GM12865 (cell line): Measurements from ENCODE around the gene SLC6A17.
A peak's percentile ranks its signal among the peaks of the same experiment; 100 is the strongest.

Experiments
- DNase-seq: peaks from one replicate; pipeline ENCODE4 v3.0.0; 2010; ENCODE audit warnings: low read depth
- H3K4me3 ChIP-seq: 2 replicates; pipeline ENCODE4 v1.5.1; 2011; ENCODE audit warnings: mild to moderate bottlenecking, low read depth, low read length, control low read depth
- CTCF ChIP-seq: IDR thresholded peaks from 2 replicates; pipeline ENCODE4 v1.5.1; 2011; ENCODE audit warnings: low read length, control low read depth, low read depth, inconsistent platforms; ENCODE audit not compliant: insufficient read depth; ENCODE audit errors: missing control alignments

SLC6A17 gene

GRCh38 chr1:110150330-110151174, at the start of gene SLC6A17:
Gene SLC6A17 (plus strand): TSS chr1:110150494. CDS start chr1:110166930, 16,436 bp downstream.
- DNase-seq: peak; percentile 20
- no peak within 1 kb of the TSS for H3K4me3 ChIP-seq
- TF ChIP-seq CTCF: no peak

GRCh38 chr1:110102081-110102480, 48.2 kb upstream of the SLC6A17 start:
- peak; percentile 60 for DNase-seq
- H3K4me3 ChIP-seq: no peak overlapping the region
- TF ChIP-seq CTCF: no peak

- peak; percentile 97 for TF ChIP-seq CTCF
- no peak overlapping the region for H3K4me3 ChIP-seq
- DNase-seq: peak; percentile 75
Observed at GRCh38 chr1:110106013-110106941, 44.0 kb upstream of the SLC6A17 start.

GRCh38 chr1:110107867-110108469, 42.3 kb upstream of the SLC6A17 start:
- H3K4me3 ChIP-seq: no peak overlapping the region
- TF ChIP-seq CTCF: no peak
- DNase-seq: no peak

- DNase-seq: no peak
- H3K4me3 ChIP-seq: no peak overlapping the region
- TF ChIP-seq CTCF: no peak
Observed at GRCh38 chr1:110111081-110111480, 39.2 kb upstream of the SLC6A17 start.

- no peak within 1 kb of the TSS for H3K4me3 ChIP-seq
- TF ChIP-seq CTCF: no peak
- DNase-seq: no peak
Observed at GRCh38 chr1:110112143-110112542, 38.2 kb upstream of the SLC6A17 start, which contains the start of gene UBL4B. Gene UBL4B (plus strand): TSS chr1:110112443. CDS start chr1:110112535, 92 bp downstream.
